IMR-90 (cell line): Measurements from ENCODE around the gene SSR4. TPM values are rescaled to one million over a fixed set of nuclear protein-coding genes. Genes with fewer than 3 reads are reported as not detected.

ENCODE experiments used
- ATAC-seq: fragments of 200-7000 bp; cut with Tn5 transposase; 2 replicates; pipeline ENCODE4 v1.9.1; 2020; ENCODE audit warnings: low read depth, mild to moderate bottlenecking, moderate library complexity
- BruUV-seq: library from RNA; stranded (reverse); fragments of 400-500 nt; replicated peaks from 2 replicates; lab custom pipeline; 2021; lab: Mats Ljungman, UMichigan
- CTCF ChIA-PET: fragments of 300-600 bp; formaldehyde crosslinking; extraction: SDS; loops from one replicate; lab custom pipeline; 2021; ENCODE audit warnings: antibody characterized with exemption; lab: Yijun Ruan, JAX
- POLR2A ChIA-PET: fragments of 300-600 bp; sonication (Branson Sonifier 250); formaldehyde crosslinking; loops from one replicate; lab custom pipeline; 2022; ENCODE audit warnings: antibody characterized with exemption; ENCODE audit not compliant: unreplicated experiment; lab: Charles Lee
- DNase-seq: peaks from one replicate; pipeline ENCODE4 v3.0.0; 2013
- H2AFZ ChIP-seq: replicated peaks from 2 replicates; pipeline ENCODE3; 2013; ENCODE audit warnings: low read length, mild to moderate bottlenecking; ENCODE audit not compliant: poor library complexity
- H2AK5ac ChIP-seq: 2 replicates; pipeline ENCODE4 v1.6.1; 2013; ENCODE audit warnings: low read depth, low read length, inconsistent platforms
- H2AK9ac ChIP-seq: replicated peaks from 2 replicates; pipeline ENCODE3; 2013; ENCODE audit warnings: mild to moderate bottlenecking, low read depth, low read length, moderate library complexity; ENCODE audit not compliant: poor library complexity
- H2BK120ac ChIP-seq: 2 replicates; pipeline ENCODE4 v1.6.1; 2013; ENCODE audit warnings: low read depth, low read length, inconsistent platforms
- H2BK15ac ChIP-seq: 3 replicates; pipeline ENCODE4 v1.6.1; 2013; ENCODE audit warnings: low read depth, low read length, inconsistent platforms
- H2BK20ac ChIP-seq: 2 replicates; pipeline ENCODE4 v1.6.1; 2013; ENCODE audit warnings: low read depth, mild to moderate bottlenecking, inconsistent platforms, low read length, moderate library complexity
- H2BK5ac ChIP-seq: 2 replicates; pipeline ENCODE4 v1.6.1; 2013; ENCODE audit warnings: mild to moderate bottlenecking, low read depth, low read length, inconsistent platforms; ENCODE audit not compliant: poor library complexity, severe bottlenecking
- H3K14ac ChIP-seq: replicated peaks from 2 replicates; pipeline ENCODE4 v1.6.1; 2013; ENCODE audit warnings: low read depth, low read length, inconsistent platforms
- H3K18ac ChIP-seq: 2 replicates; pipeline ENCODE4 v1.6.1; 2013; ENCODE audit warnings: low read depth, low read length, control low read depth
- H3K23ac ChIP-seq: 2 replicates; pipeline ENCODE4 v1.6.1; 2013; ENCODE audit warnings: low read depth, low read length, inconsistent platforms
- H3K27ac ChIP-seq: 2 replicates; pipeline ENCODE4 v1.5.1; 2013; ENCODE audit warnings: mild to moderate bottlenecking, control low read depth, low read length; ENCODE audit not compliant: insufficient read depth
- H3K27me3 ChIP-seq: 2 replicates; pipeline ENCODE4 v1.6.1; 2013; ENCODE audit warnings: low read length; ENCODE audit not compliant: control insufficient read depth, insufficient read depth
- H3K36me3 ChIP-seq: 2 replicates; pipeline ENCODE4 v1.6.1; 2013; ENCODE audit warnings: low read length, mixed read lengths; ENCODE audit not compliant: control insufficient read depth, insufficient read depth
- H3K4ac ChIP-seq: 2 replicates; pipeline ENCODE4 v1.6.1; 2013; ENCODE audit warnings: low read depth, low read length, inconsistent platforms
- H3K4me1 ChIP-seq: 2 replicates; pipeline ENCODE4 v1.6.1; 2013; ENCODE audit warnings: low read length, mixed read lengths; ENCODE audit not compliant: control insufficient read depth, insufficient read depth
- H3K4me2 ChIP-seq: 2 replicates; pipeline ENCODE4 v1.6.1; 2013; ENCODE audit warnings: low read depth, mild to moderate bottlenecking, control low read depth, low read length, moderate library complexity
- H3K4me3 ChIP-seq: 2 replicates; pipeline ENCODE4 v1.5.1; 2013; ENCODE audit warnings: low read depth, mild to moderate bottlenecking, control low read depth, low read length, moderate library complexity; ENCODE audit not compliant: insufficient read depth
- H3K56ac ChIP-seq: 2 replicates; pipeline ENCODE4 v1.6.1; 2013; ENCODE audit warnings: low read length, inconsistent platforms; ENCODE audit not compliant: insufficient read depth; ENCODE audit errors: extremely low read depth
- H3K79me1 ChIP-seq, 2 experiments: 2 replicates each; pipeline ENCODE4 v1.6.1; 2013; ENCODE audit warnings: low read length in 2 of 2, inconsistent platforms in 1 of 2, low read depth in 1 of 2
- H3K9ac ChIP-seq: 2 replicates; pipeline ENCODE4 v1.6.1; 2013; ENCODE audit warnings: low read depth, low read length, control low read depth
- H3K9me1 ChIP-seq: 2 replicates; pipeline ENCODE4 v1.6.1; 2013; ENCODE audit warnings: low read length, inconsistent platforms; ENCODE audit not compliant: insufficient read depth
- H3K9me3 ChIP-seq: 2 replicates; pipeline ENCODE4 v1.6.1; 2013; ENCODE audit warnings: low read length; ENCODE audit not compliant: control insufficient read depth, insufficient read depth
- H4K20me1 ChIP-seq: 2 replicates; pipeline ENCODE4 v1.6.1; 2013; ENCODE audit warnings: low read length, inconsistent platforms; ENCODE audit not compliant: insufficient read depth
- H4K5ac ChIP-seq: 2 replicates; pipeline ENCODE4 v1.6.1; 2013; ENCODE audit warnings: mild to moderate bottlenecking, low read depth, low read length, control low read depth
- H4K8ac ChIP-seq, 2 experiments: 2 replicates each; pipeline ENCODE4 v1.6.1; 2013; ENCODE audit warnings: low read depth in 2 of 2, low read length in 2 of 2, control low read depth in 1 of 2, inconsistent platforms in 1 of 2
- H4K91ac ChIP-seq: 2 replicates; pipeline ENCODE4 v1.6.1; 2013; ENCODE audit warnings: low read depth, low read length, inconsistent platforms; ENCODE audit not compliant: insufficient read depth
- BHLHE40 ChIP-seq: fragments of 150-350 bp; IDR thresholded peaks from 2 replicates; pipeline ENCODE4 v1.6.1; 2016; ENCODE audit warnings: mild to moderate bottlenecking, low read depth, low read length
- CEBPB ChIP-seq: IDR thresholded peaks from 2 replicates; pipeline ENCODE4 v1.6.1; 2012; ENCODE audit warnings: low read depth, low read length, improper control_type of control experiment
- CHD1 ChIP-seq: IDR thresholded peaks from 2 replicates; pipeline ENCODE4 v1.6.1; 2012; ENCODE audit warnings: low read depth, low read length, improper control_type of control experiment
- MAFK ChIP-seq: IDR thresholded peaks from 2 replicates; pipeline ENCODE4 v1.6.1; 2012; ENCODE audit warnings: low read depth, low read length, improper control_type of control experiment
- MXI1 ChIP-seq: IDR thresholded peaks from 2 replicates; pipeline ENCODE4 v1.6.1; 2012; ENCODE audit warnings: low read depth, mild to moderate bottlenecking, low read length, moderate library complexity, borderline replicate concordance
- NFE2L2 ChIP-seq: fragments of 150-350 bp; IDR thresholded peaks from 2 replicates; pipeline ENCODE4 v1.6.1; 2016; ENCODE audit warnings: low read depth, mild to moderate bottlenecking, low read length
- RAD21 ChIP-seq: IDR thresholded peaks from 2 replicates; pipeline ENCODE4 v1.6.1; 2012; ENCODE audit warnings: low read length, improper control_type of control experiment
- RCOR1 ChIP-seq: IDR thresholded peaks from 2 replicates; pipeline ENCODE4 v1.6.1; 2012; ENCODE audit warnings: mild to moderate bottlenecking, low read length, improper control_type of control experiment; ENCODE audit not compliant: insufficient replicate concordance
- RFX5 ChIP-seq: IDR thresholded peaks from 2 replicates; pipeline ENCODE4 v1.8.0; 2012; ENCODE audit warnings: low read depth, mild to moderate bottlenecking, low read length, moderate library complexity
- WGBS, 2 experiments: methylation state at CpG; one replicate each; pipeline versions ENCODE4 v1.1.5 to v1.1.7; 2013; ENCODE audit warnings: missing lambda C conversion rate in 2 of 2; ENCODE audit not compliant: insufficient read length in 1 of 2; ENCODE audit errors: extremely low coverage in 2 of 2; 5-methylcytosine and 5-hydroxymethylcytosine counted together
- dilution Hi-C: fragments of 300-500 bp; cut with HindIII; formaldehyde crosslinking; loops from one replicate; pipeline ENCODE4 v1.14.3; 2018; ENCODE audit warnings: low sequenced_read_pairs; ENCODE audit not compliant: unreplicated experiment
- in situ Hi-C: fragments of 300-500 bp; cut with MboI; formaldehyde crosslinking; loops from 3 replicates; pipeline ENCODE4 v1.14.3; 2019; ENCODE audit warnings: low sequenced_read_pairs, inconsistent platforms, mixed read lengths
- intact Hi-C: fragments of 100-400 bp; cut with micrococcal nuclease; formaldehyde crosslinking; loops from 2 replicates; pipeline ENCODE4 v1.10.0; 2022
- polyA plus RNA-seq, 3 experiments: library from polyadenylated mRNA; depleted of rRNA; stranded (reverse); fragments of >200 nt; gene quantifications; 2 replicates each; pipeline ENCODE4 v1.2.3, GENCODE V29; 2012; ENCODE audit warnings: low replicate concordance in 1 of 3
- total RNA-seq: library from RNA; depleted of rRNA; stranded (reverse); fragments of >200 nt; gene quantifications from 2 replicates; pipeline ENCODE4 v1.2.3, GENCODE V29; 2012
- TF ChIP-seq, protein P1 (sequence below): fragments of 150-350 bp; IDR thresholded peaks from 2 replicates; pipeline ENCODE4 v1.6.1; 2016; ENCODE audit warnings: low read depth, mild to moderate bottlenecking, low read length, moderate library complexity, borderline replicate concordance

The SSR4 gene
- total and polyA plus RNA-seq, 2 of the 4 experiments (the other 2 are of a cell fraction): 141 to 480 TPM

DNA sequence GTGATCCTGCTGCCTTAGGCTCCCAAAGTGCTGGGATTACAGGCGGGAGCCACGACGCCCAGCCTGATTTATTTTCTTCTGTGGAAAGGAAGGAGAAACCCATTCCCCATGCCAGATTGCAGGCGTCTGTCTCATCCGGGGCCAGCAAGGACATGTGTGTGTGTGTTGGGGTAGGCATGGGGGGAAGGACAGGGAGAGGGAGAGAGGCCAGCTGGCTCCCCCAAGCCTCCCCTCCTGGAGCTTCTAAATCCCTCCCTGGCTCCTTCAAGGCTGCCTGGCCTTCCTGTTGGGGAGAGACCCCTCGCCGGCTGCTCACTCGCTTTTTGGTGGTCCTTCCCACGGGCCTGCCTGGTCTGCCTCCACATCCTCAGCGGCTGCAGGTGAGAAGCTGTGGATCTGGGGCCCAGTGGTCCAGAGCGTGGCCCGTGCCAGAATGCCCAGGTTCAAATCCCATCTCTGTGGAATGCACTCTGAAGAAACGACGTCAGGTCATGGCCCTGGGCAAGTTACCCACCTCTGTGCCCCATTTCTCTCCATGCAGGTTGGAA lies 31.8 kb upstream of the SSR4 start:
- Histone ChIP-seq H3K14ac (no peak overlapping the region), H2BK5ac (no peak overlapping the region), H2AK9ac (no peak overlapping the region), H2AK5ac (no peak overlapping the region), H3K9me3 (no peaks in the 10 kb centered on the region; the same call in 1 of the 2 replicates), H3K27me3 (no peaks in the 10 kb centered on the region), H4K8ac (no peak overlapping the region), H3K36me3 (no peaks in the 10 kb centered on the region), H4K5ac (no peak overlapping the region), H3K79me1 (peaks cover 0 to 17% of the 10 kb centered on the region in 2 experiments; a peak in 2 of 4 replicates), H2BK15ac (no peak overlapping the region), H3K23ac (no peak overlapping the region), H3K27ac (no peak overlapping the region), H2AFZ (no peak overlapping the region), H3K56ac (no peak overlapping the region), H4K20me1 (no peaks in the 10 kb centered on the region; the same call in 1 of the 2 replicates), H3K4me1 (peaks cover 17% of the 10 kb centered on the region), H3K9ac (no peak overlapping the region), H3K4me3 (no peak overlapping the region), H2BK20ac (no peak overlapping the region), H3K18ac (no peak overlapping the region), H2BK120ac (no peak overlapping the region), H3K9me1 (no peaks in the 10 kb centered on the region), H4K91ac (no peak overlapping the region), H3K4ac (no peak overlapping the region), H3K4me2 (no peak overlapping the region)
- WGBS, 2 experiments: 88% methylated on average over 4 of the region's 14 CpGs; no CpG with 5 or more reads in 1 of the 2 experiments
- no TSS peak for BruUV-seq
- ChIA-PET CTCF (interaction anchor here (0.9 kb wide), 1 partner anchor 183 kb away, joined by 3 read pairs; no protein-coding TSS in a partner anchor), POLR2A (no interaction called here)
- DNase-seq (no peak), ATAC-seq (no peak)
- dilution Hi-C loops (no loop called here), intact Hi-C loops (no loop called here), in situ Hi-C loops (loop anchor here (10.0 kb wide), 1 partner anchor 202 kb away; no protein-coding TSS in a partner anchor)
- TF ChIP-seq BHLHE40: no peak
- TF ChIP-seq, protein P1, sequence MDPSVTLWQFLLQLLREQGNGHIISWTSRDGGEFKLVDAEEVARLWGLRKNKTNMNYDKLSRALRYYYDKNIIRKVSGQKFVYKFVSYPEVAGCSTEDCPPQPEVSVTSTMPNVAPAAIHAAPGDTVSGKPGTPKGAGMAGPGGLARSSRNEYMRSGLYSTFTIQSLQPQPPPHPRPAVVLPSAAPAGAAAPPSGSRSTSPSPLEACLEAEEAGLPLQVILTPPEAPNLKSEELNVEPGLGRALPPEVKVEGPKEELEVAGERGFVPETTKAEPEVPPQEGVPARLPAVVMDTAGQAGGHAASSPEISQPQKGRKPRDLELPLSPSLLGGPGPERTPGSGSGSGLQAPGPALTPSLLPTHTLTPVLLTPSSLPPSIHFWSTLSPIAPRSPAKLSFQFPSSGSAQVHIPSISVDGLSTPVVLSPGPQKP: no peak
- no peak for TF ChIP-seq RAD21
- TF ChIP-seq CHD1: no peak
- TF ChIP-seq NFE2L2: no peak
- no peak for TF ChIP-seq MAFK
- no peak for TF ChIP-seq RCOR1
- no peak for TF ChIP-seq MXI1
- TF ChIP-seq RFX5: no peak
- TF ChIP-seq CEBPB: no peak
